GM19193 (cell line): ENCODE data around the gene SRXN1.

Source experiments
- POLR2A ChIP-seq: IDR thresholded peaks from 4 replicates; pipeline ENCODE4 v1.6.1; 2011; ENCODE audit not compliant: insufficient read depth, insufficient read length; ENCODE audit errors: extremely low read depth

The SRXN1 gene

DNA sequence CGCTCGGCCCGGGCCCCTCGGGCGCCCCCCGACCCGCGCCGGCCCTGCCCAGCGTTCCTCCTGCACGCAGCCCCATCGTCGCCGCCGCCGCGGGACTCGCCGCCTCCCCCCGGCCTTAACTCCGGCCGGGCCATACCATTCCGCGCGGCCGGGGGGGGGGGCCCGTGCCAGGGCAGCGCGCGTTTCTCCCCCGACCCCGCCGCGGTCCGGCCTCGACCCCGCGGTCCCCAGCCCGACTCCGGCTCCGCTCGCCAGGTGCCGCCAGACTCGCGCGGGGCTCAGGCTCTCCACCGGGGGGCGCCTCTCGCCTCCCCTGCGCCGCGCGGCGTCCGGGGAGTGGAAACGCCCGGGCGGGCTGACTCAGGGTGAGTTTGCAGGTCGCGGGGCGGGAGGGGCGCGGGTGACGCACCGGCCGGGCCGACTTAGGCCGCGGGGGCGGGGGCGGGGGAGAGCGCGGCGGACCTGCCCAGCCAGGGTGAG, at the start of gene SRXN1:
Gene SRXN1, minus strand, starts transcription at position 91 of the 480 bp plus-strand sequence. Its CDS starts 15 bp downstream, at position 76.
- peak; percentile 54 for TF ChIP-seq POLR2A

DNA sequence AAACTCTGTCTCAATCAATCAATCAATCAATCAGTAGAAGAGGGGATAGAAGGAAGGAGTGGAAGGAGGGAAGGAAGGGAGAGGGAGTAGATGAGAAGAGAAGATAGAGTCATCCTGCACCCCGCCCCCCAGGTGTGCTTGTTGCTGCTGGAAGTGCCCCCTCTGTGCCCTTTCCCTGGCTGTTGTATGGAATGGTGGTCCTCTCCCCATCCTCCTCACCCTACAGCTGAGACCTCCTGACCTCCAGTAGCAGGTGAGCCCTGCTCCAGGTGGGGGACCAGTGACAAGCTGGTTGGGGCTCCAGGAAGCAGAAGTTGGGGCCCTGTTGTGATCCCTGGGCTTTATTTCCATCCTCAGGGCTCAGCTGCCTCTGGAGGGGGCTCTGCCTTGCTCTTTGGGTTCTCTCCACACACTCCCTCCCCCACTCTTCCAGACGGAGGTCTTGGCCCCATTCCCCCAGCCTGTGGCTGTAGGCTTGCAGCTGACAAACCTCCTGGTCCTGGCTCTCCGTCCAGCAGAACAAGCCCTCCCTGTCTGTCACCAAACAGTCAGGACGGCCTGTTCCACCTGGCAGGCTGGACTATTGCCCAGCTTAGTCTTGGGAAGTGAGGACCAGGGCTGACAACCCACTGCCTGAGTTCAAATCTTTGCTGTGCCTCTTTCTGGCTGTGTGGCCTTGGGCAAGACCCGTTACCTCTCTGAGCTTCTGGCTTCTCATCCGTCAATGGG, 48.6 kb upstream of the SRXN1 start:
- no peak for TF ChIP-seq POLR2A

DNA sequence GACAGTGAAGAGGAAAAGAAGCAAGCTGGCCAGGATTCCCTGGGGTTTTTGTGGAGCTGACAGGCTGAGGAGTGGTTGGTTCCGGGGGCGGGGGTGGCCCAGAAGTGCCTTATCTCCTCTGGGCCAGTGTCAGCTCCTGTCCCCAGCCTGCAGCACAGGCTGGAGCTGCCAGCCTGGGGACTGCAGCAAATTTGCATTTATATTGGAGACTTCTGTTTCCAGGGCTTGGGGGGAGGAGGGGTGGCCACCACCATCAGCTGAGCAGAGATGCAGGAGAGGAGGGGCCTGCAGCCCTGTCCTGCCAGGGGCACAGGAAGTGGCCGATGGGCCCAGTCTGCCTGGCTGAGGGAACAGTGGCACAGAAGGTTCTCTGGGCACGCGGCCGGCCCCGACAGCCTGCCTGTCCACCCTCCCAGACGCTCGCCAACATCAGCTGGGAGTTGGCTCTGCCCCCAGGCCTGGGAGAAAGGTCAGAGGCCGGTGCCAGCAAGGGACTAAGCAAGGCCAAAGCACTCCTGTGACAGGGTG, 46.9 kb upstream of the SRXN1 start:
- no peak for TF ChIP-seq POLR2A

DNA sequence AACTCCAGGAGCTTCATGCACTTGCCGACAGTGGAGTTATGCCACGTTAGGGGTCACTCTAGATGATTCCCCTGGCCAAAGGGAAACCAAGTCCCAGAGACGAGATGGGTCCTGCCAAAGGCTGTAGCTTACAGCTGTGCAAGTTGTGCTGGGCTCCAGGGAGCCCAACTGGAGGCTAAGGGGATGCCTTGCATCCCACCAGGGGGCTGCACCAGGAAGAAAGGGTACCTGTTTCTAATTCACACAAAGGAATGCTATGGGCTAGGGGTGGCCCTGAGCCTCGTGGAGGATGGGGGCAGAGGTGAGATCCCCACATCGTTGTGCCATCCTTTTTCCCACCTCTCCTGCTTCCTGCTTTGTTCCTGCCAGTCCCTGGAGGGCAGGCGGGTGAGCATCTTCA, 46.3 kb upstream of the SRXN1 start:
- TF ChIP-seq POLR2A: no peak

DNA sequence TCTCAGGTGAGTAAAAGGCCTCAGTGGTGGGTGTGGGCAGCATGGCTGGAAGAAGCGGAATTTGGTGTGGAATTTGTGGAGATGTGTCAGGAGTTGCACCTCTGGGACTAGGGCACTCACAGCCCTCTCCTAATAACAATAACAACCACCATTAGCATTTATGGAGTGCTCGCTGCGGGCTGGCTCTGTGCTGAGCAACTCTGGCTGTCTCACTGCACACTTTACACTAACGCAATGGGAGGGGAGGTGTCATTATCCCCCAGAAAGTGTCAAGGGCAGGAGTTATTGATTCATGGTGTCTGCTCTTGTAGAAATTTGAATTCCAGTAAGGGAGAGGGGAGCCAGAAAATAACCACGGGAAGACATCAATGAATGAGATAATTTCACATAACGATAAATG, 45.3 kb upstream of the SRXN1 start:
- no peak for TF ChIP-seq POLR2A

DNA sequence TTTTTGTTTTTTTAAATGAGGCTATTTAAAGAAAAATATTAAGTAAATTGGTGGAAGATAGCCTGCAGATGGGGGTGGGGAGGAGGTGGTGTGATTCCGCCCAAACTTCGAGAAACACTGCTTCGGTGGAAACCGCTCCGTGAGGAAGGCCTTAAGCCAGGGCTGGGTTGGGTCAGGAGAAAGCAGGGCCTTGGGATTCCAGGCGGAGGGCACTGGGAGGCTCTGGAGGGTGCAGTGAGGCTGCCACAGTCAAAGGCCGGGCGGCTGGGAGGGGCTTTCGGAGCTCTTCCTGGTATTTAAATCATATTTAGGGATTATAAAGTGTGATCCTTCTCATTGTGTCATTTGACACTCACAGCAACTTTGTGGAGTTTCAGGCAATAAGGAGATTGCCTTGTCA, 44.8 kb upstream of the SRXN1 start:
- TF ChIP-seq POLR2A: no peak

DNA sequence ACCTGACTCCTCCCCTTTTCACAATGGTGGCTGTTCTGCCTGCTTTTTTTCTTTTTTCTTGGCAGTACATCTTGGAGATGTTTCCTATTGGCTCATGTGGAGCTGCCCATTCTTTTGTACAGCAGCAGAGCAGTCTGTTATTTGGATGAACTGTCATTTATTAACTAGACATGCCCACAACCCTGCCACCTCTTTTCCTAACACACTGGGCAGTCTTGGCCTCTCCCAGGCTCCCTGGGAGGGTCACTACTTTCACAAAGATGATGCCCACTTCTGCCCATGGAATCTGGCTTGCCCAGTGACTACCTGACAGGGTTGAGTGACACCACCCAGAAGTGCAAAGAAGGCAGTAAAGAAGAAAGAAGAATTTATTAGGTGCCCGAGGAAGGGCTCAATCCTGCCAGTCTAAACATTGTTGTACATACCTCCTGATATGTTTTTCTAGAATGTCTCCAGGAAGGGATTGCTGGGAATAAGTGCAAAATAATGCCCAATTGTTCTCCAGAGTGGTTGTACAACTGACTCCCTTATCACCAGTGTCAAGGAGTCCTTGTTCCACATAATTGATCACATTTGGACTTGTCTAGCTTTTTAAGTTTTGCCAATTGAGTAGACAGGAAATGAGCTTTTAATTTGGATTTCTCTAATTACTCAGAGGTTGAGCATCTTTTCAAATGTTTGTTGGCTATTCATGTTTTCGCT, 42.3 kb upstream of the SRXN1 start:
- no peak for TF ChIP-seq POLR2A

DNA sequence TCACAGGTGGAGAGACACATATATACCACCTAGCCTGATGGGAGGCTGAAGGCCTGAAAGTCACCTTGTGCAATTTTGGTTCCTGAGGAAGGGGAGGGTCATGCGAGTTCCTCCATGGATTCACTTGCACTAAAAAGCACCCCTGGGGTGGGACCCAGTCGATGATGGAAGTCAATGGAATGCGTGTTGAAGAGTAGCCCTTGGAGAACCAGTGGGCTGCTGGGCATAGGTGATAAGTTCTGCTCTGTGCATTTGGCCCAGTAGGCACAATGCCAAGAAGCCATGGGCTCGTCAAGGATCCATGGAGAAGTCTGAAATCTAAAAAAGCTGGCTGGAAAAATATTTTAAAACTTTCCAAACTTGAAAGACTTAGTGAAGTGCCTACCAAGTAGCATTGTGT, 41.5 kb upstream of the SRXN1 start:
- no peak for TF ChIP-seq POLR2A

DNA sequence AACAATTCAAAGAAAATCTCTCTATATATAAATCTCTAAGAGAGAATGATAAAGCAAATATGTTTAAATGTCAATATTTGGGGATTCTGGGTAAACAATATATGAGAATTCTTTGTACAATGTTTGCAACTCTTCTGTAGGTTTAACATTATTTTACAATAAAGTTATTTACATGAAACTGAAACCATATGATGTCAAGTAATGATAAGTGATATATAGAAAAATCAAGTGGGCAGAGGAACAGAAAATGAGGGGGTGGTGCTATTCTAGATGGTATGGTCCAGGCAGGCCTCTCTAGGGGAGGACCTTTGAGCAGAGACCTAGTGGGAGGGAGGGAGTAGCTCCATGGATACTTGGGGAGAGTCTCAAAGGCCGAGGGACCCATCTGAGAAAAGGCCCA, 39.0 kb upstream of the SRXN1 start:
- TF ChIP-seq POLR2A: no peak

DNA sequence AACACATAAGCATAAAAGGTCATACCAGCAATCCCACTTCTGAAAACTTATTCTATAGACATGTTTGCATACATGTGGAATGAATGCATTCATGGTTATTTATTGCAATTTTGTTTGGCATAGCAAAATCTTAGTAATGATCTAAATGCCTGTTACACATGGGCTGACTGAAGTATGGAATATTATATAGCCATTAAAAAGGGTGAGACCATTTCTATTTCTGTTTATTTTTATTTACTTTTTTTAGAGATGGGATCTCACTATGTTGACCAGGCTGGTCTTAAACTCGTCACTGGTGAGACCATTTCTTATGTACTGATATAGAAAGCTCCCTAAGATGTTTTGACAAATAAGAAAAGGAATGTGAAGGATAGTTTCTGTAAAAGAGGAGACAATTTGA, 36.9 kb upstream of the SRXN1 start:
- TF ChIP-seq POLR2A: no peak

DNA sequence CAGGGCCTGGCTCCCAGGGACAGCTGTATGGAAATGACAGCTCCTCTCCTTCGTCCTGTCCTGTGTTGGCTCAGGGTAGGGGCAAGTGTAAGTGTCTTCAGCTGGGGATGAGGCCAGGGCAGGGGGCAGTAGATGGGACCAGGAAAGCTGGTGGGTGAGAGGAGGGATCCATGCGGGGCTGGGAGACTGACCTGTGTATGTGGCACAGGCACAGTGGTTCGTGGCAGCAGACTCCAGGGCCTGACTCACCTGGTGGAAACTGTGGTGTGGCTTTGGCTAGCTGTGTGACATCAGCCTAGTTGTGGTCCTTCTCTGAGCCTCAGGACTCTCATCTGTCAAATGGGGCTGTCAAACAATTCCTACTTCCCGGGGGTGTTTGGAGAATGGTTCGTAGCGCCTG, 36.3 kb upstream of the SRXN1 start:
- no peak for TF ChIP-seq POLR2A

DNA sequence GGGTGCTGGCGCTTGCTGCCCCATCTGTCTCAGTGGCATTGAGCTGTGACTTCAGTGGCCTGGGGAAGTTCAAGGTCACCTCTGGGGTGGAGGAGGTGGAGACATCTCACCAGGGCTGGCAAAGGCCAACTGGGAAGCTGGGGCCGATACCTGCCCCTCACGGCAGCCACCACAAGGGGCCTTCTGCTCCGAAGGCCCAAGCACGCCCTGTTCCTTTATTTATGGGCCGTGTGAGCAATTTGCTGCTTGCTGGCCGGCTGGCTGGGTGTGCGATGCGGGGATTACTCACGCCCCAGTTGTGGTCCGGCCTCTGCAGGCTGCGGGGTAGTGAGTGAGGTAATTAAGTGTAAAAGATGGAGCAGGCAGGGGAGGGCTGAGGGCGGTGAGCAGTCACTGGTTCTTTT, 35.8 kb upstream of the SRXN1 start:
- no peak for TF ChIP-seq POLR2A

DNA sequence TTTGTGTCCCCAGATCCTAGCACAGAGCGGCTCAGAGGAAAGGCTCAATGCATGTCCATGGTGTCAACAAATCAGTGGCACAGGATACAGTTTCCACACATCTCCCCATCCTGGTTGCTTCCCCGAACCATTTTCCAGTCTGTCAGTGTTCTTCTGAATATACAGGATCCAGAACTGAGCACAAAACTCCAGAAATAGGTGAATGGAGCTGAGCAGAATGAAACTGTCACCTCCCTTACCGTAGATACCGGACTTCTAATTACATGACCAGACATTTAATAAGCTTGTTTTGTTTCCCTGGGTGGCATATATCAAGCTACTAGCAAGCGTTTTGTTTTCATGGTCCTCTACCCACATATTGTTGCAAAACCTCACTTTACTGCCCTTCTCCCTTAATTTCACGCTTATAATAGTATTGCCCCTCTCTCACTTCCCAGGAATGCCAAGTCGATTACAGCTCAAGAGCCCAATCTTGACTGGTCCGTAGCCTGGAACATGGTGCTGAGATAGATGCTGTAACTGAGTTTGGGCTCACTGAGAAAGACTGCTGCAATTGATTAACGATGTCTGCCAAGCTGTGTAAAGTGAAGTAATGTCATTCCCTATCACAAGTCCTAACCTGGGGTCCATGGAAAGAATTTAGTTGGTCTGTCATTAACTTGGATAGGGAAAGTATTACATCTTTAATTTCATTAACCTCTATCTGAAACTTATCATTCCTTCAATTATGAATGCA, 34.6 kb upstream of the SRXN1 start:
- no peak for TF ChIP-seq POLR2A

DNA sequence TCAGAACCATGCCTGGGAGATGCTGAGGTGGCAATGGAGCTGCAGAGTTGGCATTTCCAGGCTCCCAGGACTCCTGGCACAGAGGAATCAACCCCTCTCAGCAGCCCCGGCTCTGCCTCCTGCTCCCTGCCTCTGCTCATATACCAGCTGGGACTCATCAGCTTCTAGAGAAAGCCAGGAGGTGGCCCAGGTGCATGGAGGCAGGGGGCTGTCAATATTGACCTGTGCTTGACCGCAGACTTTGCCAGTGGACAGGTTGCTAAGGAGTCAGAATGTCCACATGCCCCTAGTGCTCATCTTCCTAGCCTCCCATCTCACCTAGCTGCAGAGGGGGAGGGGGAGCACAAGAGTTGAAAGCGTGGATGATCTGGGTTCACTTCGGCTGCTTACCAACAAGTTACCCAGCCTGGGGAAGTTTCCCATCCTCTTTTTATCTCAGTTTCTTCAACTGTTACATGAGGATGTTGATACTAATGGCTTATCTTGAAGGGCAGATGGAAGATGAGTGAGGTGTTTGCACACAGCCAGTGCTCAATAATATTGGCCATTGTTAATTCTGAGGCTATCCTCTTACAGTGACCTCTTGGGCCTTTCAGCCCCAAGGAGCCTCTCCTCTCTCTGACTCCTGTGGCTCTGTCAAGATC, 31.8 kb upstream of the SRXN1 start:
- TF ChIP-seq POLR2A: no peak

DNA sequence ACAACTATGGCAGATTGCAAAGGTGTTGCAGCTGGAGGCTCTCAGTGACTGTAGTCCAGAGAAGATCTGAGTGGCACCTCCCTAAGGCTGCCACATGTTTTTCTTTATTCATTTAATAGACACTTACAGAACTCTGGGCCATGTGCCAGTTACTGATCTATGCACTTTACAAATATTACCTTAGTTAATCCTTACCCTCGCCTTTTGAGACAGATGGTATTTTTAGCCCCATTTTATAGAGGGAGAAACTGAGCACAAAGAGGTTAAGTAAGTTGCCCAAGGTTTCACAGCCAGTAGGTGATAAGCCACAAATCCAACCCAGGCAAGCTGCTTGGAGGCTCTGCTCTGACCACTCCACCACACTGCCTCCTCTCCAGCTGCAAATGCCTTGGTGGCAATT, 29.1 kb upstream of the SRXN1 start:
- TF ChIP-seq POLR2A: no peak
